Measurements from ENCODE around the gene EXOC7.

Gene EXOC7

GRCh38 chr17:76051561-76051960 lies 52.0 kb downstream of the EXOC7 start:
- no peak for DNase-seq (ENCODE audit: extremely low read depth, low read depth)
- no peak overlapping the region for H3K4me3 ChIP-seq (replicated peaks; ENCODE audit: low read depth, low read length)
- no peak for TF ChIP-seq CTCF (IDR thresholded peaks at IDR 0.05; ENCODE audit: low read depth, low read length, missing control alignments)

- H3K4me3 ChIP-seq (replicated peaks; ENCODE audit: low read depth, low read length): no peak overlapping the region
- TF ChIP-seq CTCF (IDR thresholded peaks at IDR 0.05; ENCODE audit: low read depth, low read length, missing control alignments): no peak
- no peak for DNase-seq (ENCODE audit: extremely low read depth, low read depth)
These were observed 52.8 kb downstream of the EXOC7 start for GRCh38 chr17:76050538-76051467.

GRCh38 chr17:76049836-76050537 lies 53.6 kb downstream of the EXOC7 start:
- TF ChIP-seq CTCF (IDR thresholded peaks at IDR 0.05; ENCODE audit: low read depth, low read length, missing control alignments): no peak
- DNase-seq (ENCODE audit: extremely low read depth, low read depth): no peak
- H3K4me3 ChIP-seq (replicated peaks; ENCODE audit: low read depth, low read length): no peak overlapping the region

- no peak overlapping the region for H3K4me3 ChIP-seq (replicated peaks; ENCODE audit: low read depth, low read length)
- no peak for DNase-seq (ENCODE audit: extremely low read depth, low read depth)
- TF ChIP-seq CTCF (IDR thresholded peaks at IDR 0.05; ENCODE audit: low read depth, low read length, missing control alignments): no peak
These were observed 54.3 kb downstream of the EXOC7 start for GRCh38 chr17:76049239-76049638.

- no peak for DNase-seq (ENCODE audit: extremely low read depth, low read depth)
- no peak for TF ChIP-seq CTCF (IDR thresholded peaks at IDR 0.05; ENCODE audit: low read depth, low read length, missing control alignments)
- no peak overlapping the region for H3K4me3 ChIP-seq (replicated peaks; ENCODE audit: low read depth, low read length)
These were observed 54.9 kb downstream of the EXOC7 start for GRCh38 chr17:76048711-76049110.

- TF ChIP-seq CTCF (IDR thresholded peaks at IDR 0.05; ENCODE audit: low read depth, low read length, missing control alignments): no peak
- no peak for DNase-seq (ENCODE audit: extremely low read depth, low read depth)
- H3K4me3 ChIP-seq (replicated peaks; ENCODE audit: low read depth, low read length): no peak overlapping the region
These were observed 55.5 kb downstream of the EXOC7 start for GRCh38 chr17:76048025-76048605.
